NK-92 (cell line): ENCODE results near the gene ERMARD.

Experiments used
- DNase-seq: peaks from one replicate; lab custom pipeline; 2025; ENCODE audit not compliant: unreplicated experiment; lab: John Stamatoyannopoulos, UW

Gene ERMARD

DNA sequence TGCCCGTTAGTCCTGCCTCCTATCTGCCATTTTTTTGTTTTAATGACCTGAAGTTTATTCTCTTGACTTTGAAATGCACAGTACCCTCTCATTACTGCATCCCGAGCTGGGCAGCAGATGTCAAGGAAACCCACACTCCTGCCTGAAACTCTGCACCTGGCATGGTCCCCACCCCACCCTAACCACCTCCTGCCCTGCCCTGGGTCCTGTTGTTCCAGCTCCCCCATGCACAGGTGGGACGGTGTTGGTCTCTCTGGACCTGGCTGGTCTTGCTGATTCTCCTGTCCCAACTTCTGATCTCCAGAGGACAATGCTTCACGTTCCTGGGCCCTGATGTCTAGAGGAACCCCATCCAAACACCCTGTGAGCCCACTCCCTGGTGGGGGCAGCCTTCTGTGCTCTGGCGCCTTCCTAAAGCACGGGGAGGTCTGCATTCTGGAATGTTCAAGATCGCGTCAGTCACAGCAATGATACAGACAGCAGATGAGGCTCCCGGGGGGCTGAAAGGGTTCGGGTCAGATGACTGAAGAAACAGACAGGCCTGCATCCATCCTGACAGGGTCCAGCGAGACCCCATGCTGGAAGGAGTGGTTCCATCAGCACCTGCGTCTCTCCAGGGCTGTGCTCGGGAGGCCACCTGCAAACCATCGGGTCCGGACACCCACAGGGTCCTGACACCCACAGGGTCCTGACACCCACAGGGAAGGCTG lies 73.6 kb downstream of the ERMARD start:
- no peak for DNase-seq

DNA sequence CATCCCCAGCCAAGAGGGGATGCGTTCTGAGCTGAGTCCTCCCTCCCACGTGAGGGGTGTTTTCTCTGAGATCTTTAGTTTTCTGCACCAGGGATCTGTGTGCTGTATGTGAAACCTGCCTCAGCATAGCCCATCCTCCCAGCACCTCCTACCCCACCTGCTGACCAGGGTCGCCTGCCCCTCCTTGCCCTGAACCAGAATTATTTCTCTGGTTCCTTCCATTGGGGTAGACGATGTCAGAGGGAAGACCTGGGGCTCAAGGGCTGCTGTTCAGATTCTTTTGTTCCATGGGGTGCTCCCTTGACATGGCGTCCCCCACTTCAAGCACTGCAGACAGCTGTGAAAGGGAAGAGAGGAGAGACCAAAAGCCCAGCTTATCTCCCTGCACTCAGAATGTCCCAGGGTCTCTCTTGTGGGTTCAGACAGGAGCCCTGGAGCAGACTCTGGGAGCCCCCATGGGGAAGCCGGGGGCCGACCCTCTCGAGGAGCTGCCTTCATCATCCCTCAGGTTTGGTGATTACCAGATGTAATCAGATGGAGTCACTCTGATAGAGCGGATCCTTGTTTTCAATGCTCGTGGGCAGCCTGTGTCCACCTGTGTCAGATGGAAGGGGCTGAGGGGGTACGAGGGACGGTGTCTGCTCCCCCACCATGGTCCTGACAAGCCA lies 74.3 kb downstream of the ERMARD start:
- DNase-seq = no peak

DNA sequence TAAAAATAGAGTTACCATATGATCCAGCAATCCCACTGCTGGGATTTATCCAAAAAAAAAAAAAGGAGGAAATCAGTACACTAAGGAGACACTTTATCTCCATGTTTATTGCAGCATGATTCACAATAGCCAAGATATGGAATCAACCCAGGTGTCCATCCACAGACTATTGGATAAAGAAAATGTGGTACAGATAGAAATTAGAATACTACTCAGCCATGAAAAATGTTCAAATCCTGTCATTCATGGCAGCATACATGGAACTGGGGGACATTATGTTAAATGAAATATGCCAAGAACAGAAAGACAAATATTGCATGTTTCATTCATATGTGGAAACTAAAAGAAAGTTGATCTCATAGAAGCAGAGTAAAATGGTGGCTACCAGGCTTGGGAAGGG lies 75.3 kb downstream of the ERMARD start:
- DNase-seq = no peak

DNA sequence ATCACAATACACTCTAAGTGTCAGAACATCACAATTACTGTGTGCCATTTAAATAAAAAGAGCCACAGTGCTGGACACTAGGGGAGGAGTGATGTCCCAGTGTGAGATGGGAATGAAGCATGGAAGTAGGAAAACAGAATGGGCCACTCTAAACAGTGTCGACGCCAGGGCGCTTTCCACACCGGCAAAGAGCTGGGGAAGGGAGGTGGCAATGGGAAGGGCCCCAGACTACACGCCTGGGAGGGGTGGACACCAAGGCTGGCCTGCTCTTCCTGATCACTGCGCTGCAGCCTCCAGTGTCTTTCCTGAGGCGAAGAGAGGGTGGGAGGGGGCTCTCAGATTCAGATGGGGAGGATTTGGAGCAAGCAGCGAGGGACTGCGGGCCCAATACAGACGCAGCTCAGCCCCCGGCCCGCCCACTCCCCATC lies 75.9 kb downstream of the ERMARD start:
- no peak for DNase-seq

DNA sequence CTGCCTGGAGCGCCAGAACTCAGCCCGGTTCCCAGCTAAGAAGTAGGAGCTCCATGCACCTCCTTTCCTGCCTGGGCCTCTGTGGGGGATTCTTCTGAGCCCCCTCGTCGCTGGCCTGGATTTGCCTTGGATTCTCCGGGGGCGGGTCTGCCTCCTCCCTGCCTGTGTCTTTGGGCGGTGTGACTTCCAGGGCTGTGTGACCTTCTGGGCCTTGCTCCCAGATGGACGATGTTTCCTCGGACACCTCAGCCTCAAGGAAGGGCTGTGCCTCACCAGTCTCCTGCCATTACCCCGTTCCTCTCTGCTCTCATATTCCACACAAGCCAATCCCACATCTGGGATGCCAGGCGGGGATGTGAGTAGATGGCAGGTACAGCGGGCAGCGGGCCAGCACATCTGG lies 76.8 kb downstream of the ERMARD start:
- DNase-seq = no peak

DNA sequence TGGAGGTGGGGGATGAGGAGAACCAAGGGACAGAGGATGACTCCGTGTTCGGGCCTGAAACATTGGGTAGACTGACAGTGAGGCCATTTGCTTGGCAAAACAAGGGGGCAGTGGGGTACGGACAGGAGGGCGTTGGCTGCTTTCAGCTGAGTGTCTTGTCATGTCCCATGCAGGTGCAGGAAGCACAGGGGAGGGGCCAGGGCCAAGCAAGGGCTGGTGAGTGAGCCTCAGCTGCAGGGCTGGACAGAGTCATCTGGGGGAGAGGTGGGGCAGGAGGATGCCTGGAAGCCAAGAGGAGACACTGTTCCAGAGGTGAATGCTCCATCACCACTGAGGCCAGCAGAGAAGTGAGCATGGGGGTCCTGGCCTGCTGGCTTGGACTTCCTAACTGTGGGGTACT lies 78.4 kb downstream of the ERMARD start:
- no peak for DNase-seq

DNA sequence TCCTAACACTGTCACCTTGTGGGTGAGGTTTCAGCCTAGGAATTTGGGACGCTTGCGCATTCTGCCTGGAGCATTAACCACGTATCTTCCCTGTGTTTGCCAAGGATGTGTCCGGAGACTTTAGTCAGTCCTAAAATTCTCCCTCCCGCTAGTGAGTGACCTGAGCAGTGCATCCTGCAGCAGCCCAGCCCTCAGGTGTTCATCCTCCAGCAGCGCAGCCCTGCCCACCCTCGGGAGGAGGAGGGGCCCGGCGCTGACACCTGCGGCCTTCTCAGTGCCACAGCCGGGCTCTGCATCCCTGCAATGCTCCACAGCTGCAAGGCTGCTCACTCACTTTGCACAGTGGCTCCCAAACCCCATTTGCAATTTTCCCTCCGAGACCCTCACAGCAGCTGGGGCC lies 79.5 kb downstream of the ERMARD start:
- no peak for DNase-seq
